GM20431 (cell line): ENCODE data around the gene RAF1.
"Not testable (repeated sequence)": the region's sequence is repeated elsewhere in the genome, so short reads cannot be mapped to it uniquely, and the experiment has no call there.

Experiments used
- in situ Hi-C: fragments of 300-500 bp; cut with MseI, MboI; formaldehyde crosslinking; loops from one replicate; pipeline ENCODE4 v1.15.0; 2020; ENCODE audit warnings: low sequenced_read_pairs; ENCODE audit not compliant: unreplicated experiment

RAF1 gene

DNA sequence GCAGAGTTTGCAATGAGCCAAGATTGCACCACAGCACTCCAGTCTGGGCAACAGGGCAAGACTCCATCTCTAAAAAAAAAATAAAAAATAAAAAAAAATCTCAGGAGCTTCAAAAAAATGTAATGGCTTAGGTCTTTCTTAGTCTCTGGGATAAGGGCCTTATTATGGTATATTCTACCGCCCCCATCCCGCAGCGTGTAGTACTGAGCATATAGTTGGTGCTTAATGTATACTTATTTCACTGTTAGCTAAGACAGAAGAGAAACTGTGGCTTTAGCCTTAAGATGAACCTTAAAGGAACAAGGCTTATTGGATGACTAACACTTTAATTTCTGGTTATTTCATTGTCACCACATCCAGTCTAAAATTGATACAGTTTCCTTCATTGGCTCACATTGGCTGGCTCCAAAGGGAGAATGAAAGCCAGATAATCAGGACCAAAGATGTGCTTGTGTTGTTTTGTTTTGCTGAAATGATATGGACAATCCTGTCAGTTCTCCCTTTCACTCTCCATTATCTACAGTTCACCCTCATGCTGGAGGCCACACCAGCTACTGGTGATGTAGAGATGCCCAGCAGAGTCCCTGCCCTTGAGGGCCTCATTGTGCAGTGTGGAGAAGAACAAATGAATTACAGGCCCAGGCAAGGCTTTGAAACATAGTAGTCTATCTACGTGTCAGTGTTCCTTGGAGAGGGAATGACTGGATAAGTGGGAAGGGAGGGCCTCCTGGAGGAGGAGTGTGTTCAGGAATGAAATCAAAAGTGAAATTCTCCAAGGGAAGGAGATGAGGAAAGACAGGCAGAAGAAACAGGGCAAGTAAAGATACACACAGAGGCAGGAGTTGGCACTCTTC lies 17.4 kb upstream of the RAF1 start:
- in situ Hi-C loops: no loop called here

GRCh38 chr3:12679468-12679867 lies 15.6 kb upstream of the RAF1 start:
- in situ Hi-C loops: no loop called here

GRCh38 chr3:12677616-12678015 lies 13.7 kb upstream of the RAF1 start:
- in situ Hi-C loops: no loop called here

DNA sequence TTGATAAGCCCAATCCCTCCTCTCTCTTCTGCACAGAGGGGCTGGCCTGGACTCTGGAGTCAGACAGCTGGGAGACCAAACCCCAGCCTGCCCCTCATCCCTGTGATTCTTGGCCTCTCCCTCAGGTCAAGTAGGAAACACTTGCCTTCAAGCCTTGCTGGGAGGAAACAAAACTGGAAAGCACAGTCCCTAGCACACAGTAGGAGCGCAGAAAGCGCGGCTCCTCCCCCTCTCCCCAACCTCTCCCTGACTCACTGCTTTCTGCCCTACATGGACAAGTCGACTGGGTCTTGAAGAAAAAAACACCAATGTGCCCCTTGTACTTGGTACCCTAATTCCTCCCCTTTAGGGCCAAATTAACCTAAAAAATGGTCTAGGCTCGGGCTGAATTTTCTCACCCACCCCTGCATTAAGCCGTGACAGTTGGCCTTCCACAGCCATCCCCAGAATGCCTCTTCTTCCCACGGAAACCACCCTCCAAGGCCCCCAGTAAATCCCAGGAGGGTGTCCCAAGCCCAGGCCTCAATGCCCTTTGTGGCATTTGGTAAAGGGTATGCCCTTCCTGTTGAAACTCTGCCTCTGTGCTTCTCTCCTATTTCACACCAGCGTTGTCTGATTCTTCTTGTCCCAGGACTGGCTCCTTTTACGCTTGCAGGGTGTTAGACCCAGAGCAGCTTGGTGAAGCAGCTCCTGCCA lies 11.3 kb upstream of the RAF1 start:
- in situ Hi-C loops: no loop called here

DNA sequence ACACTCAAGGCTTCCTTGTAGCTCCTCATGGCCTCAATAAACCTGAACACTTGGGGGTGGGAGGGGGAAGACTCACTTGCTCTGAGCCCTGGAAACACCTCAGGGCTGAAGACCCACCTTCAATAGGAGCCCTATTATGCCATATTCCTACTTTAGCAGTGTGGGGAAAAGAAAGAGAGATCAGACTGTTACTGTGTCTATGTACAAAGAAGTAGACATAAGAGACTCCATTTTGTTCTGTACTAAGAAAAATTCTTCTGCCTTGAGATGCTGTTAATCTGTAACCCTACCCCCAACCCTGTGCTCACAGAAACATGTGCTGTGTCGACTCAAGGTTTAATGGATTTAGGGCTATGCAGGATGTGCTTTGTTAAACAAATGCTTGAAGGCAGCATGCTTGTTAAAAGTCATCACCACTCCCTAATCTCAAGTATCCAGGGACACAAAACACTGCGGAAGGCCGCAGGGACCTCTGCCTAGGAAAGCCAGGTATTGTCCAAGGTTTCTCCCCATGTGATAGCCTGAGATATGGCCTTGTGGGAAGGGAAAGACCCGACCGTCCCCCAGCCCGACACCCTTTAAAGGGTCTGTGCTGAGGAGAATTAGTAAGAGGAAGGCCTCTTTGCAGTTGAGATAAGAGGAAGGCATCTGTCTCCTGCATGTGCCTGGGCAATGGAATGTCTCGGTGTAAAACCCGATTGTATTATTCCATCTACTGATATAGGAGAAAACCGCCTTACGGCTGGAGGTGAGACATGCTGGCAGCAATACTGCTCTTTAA lies 10.2 kb upstream of the RAF1 start:
- in situ Hi-C loops: not testable (repeated sequence)

DNA sequence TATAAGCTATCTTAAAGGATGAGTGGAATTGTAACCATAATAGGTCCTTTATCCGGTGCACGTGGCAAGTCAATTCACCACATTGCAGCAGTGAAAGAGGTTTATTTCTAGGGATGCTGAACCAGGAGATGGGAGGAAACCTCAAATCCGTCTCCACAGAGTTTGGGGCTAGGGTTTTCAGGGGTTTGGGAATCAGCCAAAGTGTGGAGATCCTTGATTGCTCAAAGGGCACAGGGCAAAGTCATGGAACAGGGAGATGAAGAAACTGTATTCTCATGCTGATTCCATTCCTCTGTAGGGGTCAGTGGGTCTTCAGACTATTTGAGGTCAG lies 7.2 kb upstream of the RAF1 start:
- in situ Hi-C loops: no loop called here

DNA sequence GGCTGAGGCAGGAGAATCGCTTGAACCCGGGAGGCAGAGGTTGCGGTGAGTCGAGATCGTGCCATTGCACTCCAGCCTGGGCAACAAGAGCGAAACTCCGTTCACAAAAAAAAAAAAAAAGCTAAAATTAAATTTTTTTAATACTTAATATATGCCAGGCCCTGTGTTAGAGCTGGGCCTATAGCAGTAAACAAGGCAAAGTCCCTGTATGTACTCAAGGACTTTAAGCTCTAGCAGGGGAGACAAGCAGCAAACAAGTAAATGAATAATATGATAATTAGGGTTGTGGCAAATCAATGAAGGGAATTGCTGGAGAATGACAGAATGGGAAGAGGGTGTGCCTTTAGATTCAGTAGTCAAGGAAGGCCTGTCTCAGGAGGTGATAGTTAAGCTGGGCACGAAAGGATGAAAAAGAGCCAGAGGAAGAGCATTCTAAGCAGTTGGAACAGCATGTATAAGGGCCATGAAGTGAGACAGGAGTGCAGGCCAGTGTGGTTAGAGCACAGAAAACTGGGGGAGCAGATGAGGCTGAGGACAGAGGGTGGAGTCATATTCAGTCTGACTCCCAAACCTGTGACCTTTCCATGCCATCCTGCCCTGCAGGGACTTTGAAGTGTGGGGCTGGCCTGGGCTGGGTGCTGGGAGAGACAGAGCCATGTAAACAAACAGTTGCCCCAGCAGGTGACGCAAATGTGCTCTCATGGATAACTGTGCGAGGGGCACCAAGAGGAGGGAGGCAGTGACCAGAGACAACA lies 6.6 kb upstream of the RAF1 start:
- in situ Hi-C loops: no loop called here

- in situ Hi-C loops: no loop called here
Measured at GRCh38 chr3:12663401-12663935, 449 bp downstream of the RAF1 start.

GRCh38 chr3:12662593-12663400 lies 1.1 kb downstream of the RAF1 start:
- in situ Hi-C loops: no loop called here

GRCh38 chr3:12661926-12662592 lies 1.9 kb downstream of the RAF1 start:
- in situ Hi-C loops: no loop called here

GRCh38 chr3:12661375-12661774 lies 2.5 kb downstream of the RAF1 start:
- in situ Hi-C loops: not testable (repeated sequence)

DNA sequence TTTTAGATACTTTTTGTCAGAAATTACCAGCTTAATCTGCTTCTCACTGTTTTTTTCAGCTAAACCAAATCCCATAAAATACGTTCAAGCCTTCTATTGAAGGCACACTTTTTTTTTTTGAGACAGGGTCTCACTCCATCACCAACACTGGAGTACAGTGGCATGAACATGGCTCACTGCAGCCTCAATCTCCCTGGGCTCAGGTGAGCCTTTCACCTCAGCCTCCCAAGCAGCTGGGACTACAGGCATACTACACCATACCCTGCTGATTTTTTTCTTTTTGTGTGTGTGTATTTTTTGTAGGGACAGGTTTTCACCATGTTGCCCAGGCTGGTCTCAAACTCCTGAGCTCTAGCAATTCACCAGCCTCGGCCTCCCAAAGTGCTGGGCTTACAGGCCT lies 3.7 kb downstream of the RAF1 start:
- in situ Hi-C loops: no loop called here

- in situ Hi-C loops: no loop called here
Measured at GRCh38 chr3:12659316-12660015, 4.5 kb downstream of the RAF1 start.

DNA sequence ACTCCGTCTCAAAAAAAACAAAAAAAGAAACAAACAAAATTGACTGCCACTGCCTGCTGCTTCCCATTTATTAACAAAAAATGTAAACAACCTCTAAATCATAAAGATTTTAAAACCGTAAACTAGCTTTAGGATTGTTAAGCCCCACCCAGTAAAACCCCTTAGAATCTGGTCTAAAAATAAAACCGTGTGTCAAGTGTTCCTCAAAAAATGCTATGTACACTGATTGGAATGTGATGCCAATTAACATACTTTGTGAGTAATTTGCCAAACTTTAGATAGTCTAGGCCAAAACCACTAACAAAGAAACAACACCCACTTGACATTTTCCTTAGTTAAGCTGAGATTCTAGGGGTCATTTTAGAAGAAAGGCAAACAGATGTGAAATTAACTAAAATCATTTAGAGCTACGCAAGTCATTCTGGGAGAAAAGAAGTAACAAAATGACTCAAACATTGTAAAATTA lies 5.3 kb downstream of the RAF1 start:
- in situ Hi-C loops: no loop called here

DNA sequence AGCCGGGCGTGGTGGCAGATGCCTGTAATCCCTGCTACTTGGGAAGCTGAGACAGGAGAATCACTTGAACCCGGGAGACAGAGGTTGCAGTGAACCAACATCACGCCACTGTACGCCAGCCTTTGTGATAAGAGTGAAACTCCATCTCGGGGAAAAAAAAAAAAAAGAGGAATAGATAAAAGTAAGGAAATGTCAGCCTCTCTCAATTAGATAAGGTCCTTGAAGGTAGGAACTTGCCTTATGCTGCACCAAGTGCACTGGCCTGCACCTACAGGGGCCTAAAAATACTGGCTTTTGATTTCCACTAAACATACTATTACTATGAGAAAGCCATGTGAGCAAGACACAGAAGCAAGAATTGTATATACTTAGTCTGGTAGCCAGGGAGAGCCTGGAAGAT lies 7.1 kb downstream of the RAF1 start:
- in situ Hi-C loops: no loop called here

GRCh38 chr3:12656193-12656592 lies 7.7 kb downstream of the RAF1 start:
- in situ Hi-C loops: no loop called here

DNA sequence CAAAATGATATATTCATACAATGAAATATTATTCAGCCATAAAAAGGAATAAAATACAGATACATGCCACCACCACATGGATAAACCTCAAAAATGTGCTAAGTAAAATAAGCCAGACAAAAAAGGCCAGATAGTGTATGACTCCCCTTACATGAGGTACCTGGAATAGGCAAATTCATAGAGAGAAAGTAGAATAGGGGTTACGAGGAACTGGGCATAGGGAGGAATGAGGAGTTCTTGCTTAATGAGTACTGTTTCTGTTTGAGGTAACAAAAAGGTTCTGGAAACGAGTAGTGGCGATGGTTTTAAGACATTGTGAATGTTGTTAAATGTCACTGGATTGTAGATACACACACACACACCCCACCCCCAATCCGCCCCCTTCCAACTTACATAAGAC lies 8.2 kb downstream of the RAF1 start:
- in situ Hi-C loops: no loop called here

- in situ Hi-C loops: no loop called here
Measured at GRCh38 chr3:12653747-12654146, 10.2 kb downstream of the RAF1 start.
